ENCODE results near the gene REL. TPM values are rescaled to one million over a fixed set of nuclear protein-coding genes. Genes with fewer than 3 reads are reported as not detected.

REL gene
- total RNA-seq, 6 experiments from 2014 or later: 3.5 to 7.5 (median 5.0) TPM

GRCh38 chr2:60836491-60836890 lies 44.9 kb upstream of the REL start:
- ATAC-seq (no peak), DNase-seq (no peak)
- intact Hi-C loops (cut with DNase I): no loop called here
- Histone ChIP-seq H3K27me3 (no peaks in the 10 kb centered on the region), H3K4me1 (no peaks in the 10 kb centered on the region), H3K27ac (no peak overlapping the region), H3K9me3 (no peaks in the 10 kb centered on the region), H3K4me3 (no peak overlapping the region), H3K36me3 (no peaks in the 10 kb centered on the region)
- 32% methylated on average over 2 of the region's 3 CpGs for WGBS (ENCODE audit: insufficient coverage, low coverage, low lambda C conversion rate, missing lambda C conversion rate)
- TF ChIP-seq POLR2A (IDR thresholded peaks at IDR 0.05) (no peak), CTCF (IDR thresholded peaks at IDR 0.05) (no peak)

DNA sequence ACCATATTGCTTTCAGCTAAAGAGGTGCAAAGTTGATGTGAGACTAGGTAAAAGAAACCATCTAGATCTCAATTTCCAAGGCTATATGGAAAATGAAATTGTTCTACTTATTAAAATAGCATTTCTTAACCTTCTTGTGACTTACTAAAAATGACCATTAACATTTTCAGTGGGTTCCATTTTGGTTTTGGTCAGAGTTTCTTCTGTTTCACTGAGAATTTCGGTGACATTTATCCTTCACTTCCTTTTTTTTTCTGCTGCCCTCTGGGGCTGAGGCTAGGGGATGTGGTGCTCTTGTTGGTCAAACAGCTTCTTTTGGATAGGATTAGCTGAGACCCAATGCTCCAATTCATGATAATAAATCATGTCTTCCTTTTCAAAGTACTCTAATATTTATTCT lies 44.3 kb upstream of the REL start:
- H3K36me3 ChIP-seq: no peaks in the 10 kb centered on the region
- intact Hi-C loops (cut with DNase I): no loop called here
- no peak overlapping the region for H3K4me3 ChIP-seq
- DNase-seq: no peak
- TF ChIP-seq CTCF (IDR thresholded peaks at IDR 0.05) (no peak), POLR2A (IDR thresholded peaks at IDR 0.05) (no peak)
- H3K27ac ChIP-seq: no peak overlapping the region
- H3K27me3 ChIP-seq: no peaks in the 10 kb centered on the region
- H3K9me3 ChIP-seq: no peaks in the 10 kb centered on the region
- ATAC-seq: no peak
- WGBS (ENCODE audit: insufficient coverage, low coverage, low lambda C conversion rate, missing lambda C conversion rate): 54% methylated on average over 1 of the region's 1 CpG
- no peaks in the 10 kb centered on the region for H3K4me1 ChIP-seq

GRCh38 chr2:60838481-60838880 lies 42.9 kb upstream of the REL start:
- H3K36me3 ChIP-seq: no peaks in the 10 kb centered on the region

DNA sequence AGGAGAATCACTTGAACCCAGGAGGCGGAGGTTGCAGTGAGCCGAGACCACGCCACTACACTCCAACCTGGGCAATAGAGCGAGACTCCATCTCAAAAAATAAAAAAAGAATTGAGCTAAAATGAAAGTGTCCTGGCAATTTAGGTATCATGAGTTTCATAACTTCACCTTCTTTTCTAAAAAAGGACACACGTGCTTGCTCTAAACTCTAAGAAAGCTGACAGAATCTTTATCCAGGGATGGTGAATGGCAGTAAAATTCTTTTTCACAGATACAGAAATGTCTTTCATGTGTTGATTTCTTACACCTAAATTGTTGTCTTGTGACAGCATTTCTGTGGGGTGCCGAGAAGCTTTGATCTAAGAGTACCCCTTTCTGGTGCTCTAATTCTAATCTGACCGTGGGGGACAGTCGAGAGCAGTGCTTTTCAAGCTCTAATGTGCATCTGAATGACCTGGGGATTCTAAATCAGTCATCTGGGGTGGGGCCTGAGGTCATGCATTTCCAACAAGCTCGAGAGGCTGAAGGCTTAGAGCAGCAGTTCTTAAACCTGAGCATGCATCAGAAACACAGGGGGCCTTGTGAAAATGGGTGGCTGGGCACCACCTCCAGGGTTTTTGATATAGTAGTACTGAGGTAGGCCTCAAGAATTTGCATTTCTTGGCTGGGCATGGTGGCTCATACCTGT lies 42.1 kb upstream of the REL start:
- intact Hi-C loops (cut with DNase I): no loop called here
- H3K27me3 ChIP-seq: no peaks in the 10 kb centered on the region

More at GRCh38 chr2:60838481-60838880, 42.9 kb upstream of the REL start:
- ATAC-seq (no peak), DNase-seq (no peak)
- Histone ChIP-seq H3K4me1 (no peaks in the 10 kb centered on the region), H3K9me3 (no peaks in the 10 kb centered on the region), H3K4me3 (no peak overlapping the region), H3K27ac (no peak overlapping the region), H3K27me3 (no peaks in the 10 kb centered on the region)
- intact Hi-C loops (cut with DNase I): no loop called here
- 71% methylated on average over 3 of the region's 3 CpGs for WGBS (ENCODE audit: insufficient coverage, low coverage, low lambda C conversion rate, missing lambda C conversion rate)
- no peak for TF ChIP-seq POLR2A (IDR thresholded peaks at IDR 0.05)
- no peak for TF ChIP-seq CTCF (IDR thresholded peaks at IDR 0.05)

More for the DNA sequence above, 42.1 kb upstream of the REL start:
- Histone ChIP-seq H3K9me3 (no peaks in the 10 kb centered on the region), H3K36me3 (no peaks in the 10 kb centered on the region), H3K4me3 (no peak overlapping the region), H3K4me1 (no peaks in the 10 kb centered on the region), H3K27ac (no peak overlapping the region)
- 80% methylated on average over 9 of the region's 9 CpGs for WGBS (ENCODE audit: insufficient coverage, low coverage, low lambda C conversion rate, missing lambda C conversion rate)
- TF ChIP-seq POLR2A (IDR thresholded peaks at IDR 0.05) (no peak), CTCF (IDR thresholded peaks at IDR 0.05) (no peak)
- no peak for ATAC-seq
- no peak for DNase-seq
